Suprapubic skin (tissue), 4 donors: ENCODE data around the gene USP15.

Experiments used
- CTCF ChIP-seq, 2 donors: fragments of 200-600 bp in 1 of 2; fragments of 450-650 bp in 1 of 2; sonication (generic) in 1 of 2; IDR thresholded peaks; one replicate each; pipeline ENCODE4 v1.5.1; 2016 to 2019; ENCODE audit warnings: antibody characterized with exemption in 2 of 2, mild to moderate bottlenecking in 1 of 2, moderate library complexity in 1 of 2
- POLR2A ChIP-seq, 2 donors: fragments of 450-650 bp; IDR thresholded peaks; one replicate each; pipeline ENCODE4 v1.6.1; 2017; ENCODE audit warnings: antibody characterized with exemption in 2 of 2, mild to moderate bottlenecking in 2 of 2, moderate library complexity in 2 of 2
- POLR2AphosphoS5 ChIP-seq, 3 donors: sonication (generic); formaldehyde crosslinking; IDR thresholded peaks; one replicate each; pipeline ENCODE4 v1.6.1; 2017; ENCODE audit warnings: antibody characterized with exemption in 3 of 3

GRCh38 chr12:62267026-62267425 is 6.8 kb downstream of the USP15 start:
- no peak for TF ChIP-seq CTCF (IDR thresholded peaks at IDR 0.05)
- no peak for TF ChIP-seq POLR2A (IDR thresholded peaks at IDR 0.05)
- no peak for TF ChIP-seq POLR2AphosphoS5 (IDR thresholded peaks at IDR 0.05)
